HG03565 (cell line): ENCODE measurements around the gene INPP5A.

Source experiments
- ATAC-seq: cut with Tn5 transposase; IDR thresholded peaks from one replicate; pipeline ENCODE4 v1.9.1; 2021; ENCODE audit warnings: mild to moderate bottlenecking, moderate library complexity; ENCODE audit not compliant: unreplicated experiment

INPP5A gene

DNA sequence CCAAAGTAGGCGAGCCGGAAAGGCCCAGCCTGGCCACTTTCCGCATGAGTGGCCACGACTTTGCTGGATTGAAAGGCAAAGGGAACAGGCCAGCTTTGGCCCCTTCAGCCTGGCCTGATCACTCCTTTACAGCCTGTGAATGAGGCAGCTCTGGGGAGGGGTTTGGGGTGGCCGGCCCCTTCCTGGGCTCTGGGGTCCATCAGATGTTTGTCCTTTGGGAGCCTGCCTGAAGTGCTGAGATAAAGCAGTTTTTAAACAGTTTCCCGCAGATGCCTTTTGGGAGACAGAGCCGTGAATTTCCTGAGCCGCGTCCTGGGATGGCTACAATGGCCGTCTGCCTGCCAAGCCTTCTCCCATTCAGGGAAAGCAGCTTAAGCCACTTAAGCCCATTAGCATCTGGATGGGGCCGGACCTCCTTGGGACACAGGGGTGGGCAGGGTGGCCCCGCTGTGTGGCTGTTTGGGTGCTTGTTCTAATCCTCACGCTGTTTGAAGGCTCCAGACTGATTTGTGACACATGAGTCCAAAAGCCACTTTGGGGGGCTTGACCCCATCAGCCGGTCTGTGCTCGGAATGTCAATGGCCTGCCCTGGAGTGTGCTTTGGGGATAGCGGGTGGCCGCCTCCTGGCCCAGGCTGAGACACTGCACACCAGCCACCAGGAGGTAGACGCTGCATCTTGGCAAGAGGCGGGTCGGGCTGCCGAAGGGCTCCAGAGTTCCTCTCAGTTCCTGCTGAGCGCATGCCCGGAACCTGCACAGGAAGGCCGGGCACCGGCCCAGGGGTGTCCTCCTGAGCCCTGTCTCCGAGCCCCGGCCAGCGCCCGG, 209.4 kb downstream of the INPP5A start:
- ATAC-seq = no peak

DNA sequence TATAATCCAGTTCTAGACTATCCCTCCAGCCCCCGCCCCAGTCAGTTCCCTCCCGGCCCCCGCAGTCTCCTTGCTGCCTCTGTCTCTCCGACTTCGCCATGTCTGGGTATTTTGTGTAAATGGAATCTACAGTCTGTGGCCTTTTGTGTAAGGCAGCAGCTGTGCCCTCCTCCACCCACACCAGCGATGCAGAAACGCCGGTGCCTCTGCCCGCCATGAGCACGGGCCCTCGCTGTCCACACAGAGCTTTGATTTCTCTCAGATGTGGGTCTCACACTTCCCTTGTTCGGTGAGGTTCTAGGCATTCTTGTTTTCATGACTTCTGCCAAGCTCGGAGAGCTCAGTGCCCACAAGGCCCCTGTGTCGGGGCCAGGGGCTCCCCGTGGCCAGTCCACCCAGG, 210.5 kb downstream of the INPP5A start:
- no peak for ATAC-seq

GRCh38 chr10:132748545-132749370, 211.2 kb downstream of the INPP5A start:
- ATAC-seq = no peak

DNA sequence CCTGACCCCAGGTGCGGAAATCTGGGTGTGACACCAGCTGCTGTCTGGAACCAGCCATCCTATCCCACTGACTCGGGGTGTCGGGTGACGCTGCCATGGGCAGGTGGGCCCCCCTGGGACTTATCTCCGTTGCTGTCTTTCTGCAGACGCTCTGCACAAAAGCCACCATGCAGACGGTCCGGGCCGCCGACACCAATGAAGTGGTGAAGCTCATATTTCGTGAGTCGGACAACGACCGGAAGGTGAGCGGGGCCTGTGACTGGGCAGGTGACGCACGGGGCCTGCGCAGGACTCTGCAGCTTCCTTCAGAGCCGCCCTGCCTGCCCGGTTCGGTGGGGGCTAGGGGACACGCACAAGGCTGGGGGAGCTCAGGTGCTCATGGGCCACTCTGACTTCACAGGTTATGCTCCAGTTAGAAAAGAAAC, 211.8 kb downstream of the INPP5A start:
- no peak for ATAC-seq

- ATAC-seq = no peak
These were observed 213.3 kb downstream of the INPP5A start for GRCh38 chr10:132750936-132751335.

- ATAC-seq = no peak
These were observed 214.8 kb downstream of the INPP5A start for GRCh38 chr10:132752378-132752777.

GRCh38 chr10:132752961-132753360, 215.4 kb downstream of the INPP5A start:
- no peak for ATAC-seq

DNA sequence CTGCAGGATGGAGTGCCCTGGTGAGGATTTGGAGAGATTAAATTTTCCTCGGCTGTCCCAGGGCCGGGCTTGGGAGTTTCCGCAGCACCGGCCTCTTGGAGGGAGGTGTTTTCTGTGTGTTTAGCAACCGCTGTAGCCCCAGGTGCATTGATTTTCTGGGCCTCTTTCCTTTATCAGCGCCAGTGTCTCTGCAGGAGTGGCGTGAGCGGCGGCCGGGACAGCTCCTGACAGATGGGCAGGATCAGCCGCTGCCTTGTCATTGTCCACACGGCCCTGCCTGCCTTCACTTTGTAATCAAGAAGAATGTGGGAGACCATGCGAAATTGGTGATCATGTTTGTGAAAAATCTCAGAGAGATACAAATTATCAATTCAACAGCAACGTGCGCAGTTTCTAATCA, 216.0 kb downstream of the INPP5A start:
- no peak for ATAC-seq

DNA sequence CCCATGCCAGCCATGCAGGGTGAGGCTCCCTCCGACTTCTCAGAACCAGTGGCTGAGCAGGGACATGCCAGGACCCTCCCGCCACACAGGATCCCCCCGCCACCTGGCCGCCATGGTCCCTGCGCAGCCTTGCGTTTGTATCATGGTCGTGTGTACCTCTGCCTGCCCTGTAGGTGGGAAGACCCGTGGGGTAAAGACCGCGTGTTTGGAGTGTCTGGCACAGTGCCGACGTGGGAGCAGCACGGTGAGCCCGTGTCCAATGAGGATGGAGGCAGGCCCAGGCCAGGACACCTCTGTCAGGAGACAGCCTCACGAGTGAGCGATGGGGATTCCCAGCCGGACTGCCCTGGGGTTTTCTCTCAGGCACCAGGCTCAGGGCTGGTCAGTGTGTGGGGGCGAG, 216.5 kb downstream of the INPP5A start:
- ATAC-seq = no peak

DNA sequence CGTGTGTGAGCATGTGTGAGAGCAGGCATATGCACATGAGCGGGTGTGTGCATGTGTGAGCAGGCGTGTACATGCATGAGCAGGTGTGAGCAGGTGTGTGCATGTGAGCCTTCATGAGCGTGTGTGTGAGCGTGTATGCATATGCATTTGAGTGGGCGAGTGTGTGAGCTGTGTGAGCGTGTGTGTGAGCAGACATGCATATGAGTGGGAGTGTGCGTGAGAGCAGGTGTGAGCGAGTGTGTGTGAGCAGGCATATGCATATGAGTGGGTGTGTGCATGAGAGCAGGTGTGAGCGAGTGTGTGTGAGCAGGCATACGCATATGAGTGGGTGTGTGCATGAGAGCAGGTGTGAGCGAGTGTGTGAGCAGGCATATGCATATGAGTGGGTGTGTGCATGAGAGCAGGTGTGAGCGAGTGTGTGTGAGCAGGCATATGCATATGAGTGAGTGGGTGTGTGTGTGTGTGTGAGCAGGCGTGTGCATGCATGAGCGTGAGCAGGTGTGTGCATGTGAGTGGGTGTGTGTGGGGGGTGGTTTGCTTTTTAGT, 217.7 kb downstream of the INPP5A start:
- ATAC-seq = no peak

DNA sequence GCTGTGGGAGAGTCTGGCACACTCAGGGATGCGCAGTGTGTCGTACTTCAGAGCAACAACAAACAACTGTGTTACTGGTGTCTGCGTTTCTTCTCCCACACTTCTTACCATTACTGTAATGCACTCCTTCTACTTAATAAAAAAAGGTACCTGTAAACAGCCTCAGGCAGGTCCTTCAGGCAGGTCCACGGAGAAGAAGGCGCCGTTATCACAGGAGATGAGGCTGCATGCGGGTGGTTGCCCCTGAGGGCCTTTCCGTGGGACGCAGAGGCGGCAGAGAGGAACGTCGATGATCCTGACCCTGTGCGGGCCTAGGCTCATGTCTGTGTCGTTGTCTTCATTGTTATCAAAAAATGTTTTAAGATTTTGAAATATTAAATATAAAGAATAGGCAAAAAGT, 219.0 kb downstream of the INPP5A start:
- no peak for ATAC-seq

- no peak for ATAC-seq
These were observed 219.6 kb downstream of the INPP5A start for GRCh38 chr10:132757171-132757570.

DNA sequence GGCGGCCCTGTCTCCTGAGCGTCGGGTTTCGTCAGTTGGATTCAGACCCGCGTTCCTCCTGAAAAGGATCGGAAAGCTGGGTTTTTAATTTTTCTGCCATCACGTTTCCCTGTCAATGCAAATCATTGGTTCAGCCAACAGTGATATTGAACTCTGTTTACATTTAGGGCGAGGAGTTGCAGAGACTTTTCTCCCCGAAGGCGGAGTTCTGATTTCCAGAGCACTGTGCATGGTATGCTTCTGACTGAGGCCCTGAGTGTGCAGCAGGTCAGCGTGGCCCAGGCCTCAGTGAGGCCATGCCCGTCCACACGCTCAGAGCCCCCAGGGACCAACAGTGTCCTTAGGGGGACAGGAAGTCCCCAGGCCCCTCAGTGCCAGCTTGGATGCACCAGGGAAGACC, 221.3 kb downstream of the INPP5A start:
- no peak for ATAC-seq

- ATAC-seq = no peak
These were observed 223.9 kb downstream of the INPP5A start for GRCh38 chr10:132761395-132762060.

GRCh38 chr10:132762267-132762666, 224.7 kb downstream of the INPP5A start:
- no peak for ATAC-seq

DNA sequence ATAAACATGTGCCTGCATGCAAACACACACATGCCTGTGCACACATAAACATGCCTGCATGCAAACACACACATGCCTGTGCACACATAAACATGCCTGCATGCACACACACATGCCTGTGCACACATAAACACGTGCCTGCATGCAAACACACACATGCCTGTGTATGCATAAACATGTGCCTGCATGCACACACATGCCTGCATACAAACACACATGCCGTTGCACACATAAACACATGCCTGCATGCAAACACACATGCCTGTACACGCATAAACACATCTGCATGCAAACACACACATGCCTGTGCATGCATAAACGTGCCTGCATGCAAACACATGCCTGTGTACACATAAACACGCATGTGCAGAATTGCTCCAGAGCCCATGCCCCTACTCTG, 226.0 kb downstream of the INPP5A start:
- no peak for ATAC-seq

DNA sequence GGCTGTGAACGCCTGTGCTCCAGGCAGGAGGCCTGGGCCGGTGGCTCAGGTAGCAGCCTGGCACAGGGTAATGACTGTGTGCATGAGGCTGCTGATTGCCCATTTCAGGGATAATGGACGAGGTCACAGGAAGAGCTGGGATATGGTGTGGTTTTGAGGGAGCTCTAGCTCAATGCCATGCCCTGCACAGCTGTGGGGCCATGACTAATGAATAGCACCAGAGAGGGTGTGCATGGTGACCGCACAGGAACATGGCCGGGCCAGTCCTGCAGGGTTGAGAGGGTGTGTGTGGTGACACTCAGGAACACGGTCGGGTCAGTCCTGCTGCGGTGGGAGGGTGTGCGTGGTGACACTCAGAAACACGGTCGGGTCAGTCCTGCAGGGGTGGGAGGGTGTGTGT, 226.5 kb downstream of the INPP5A start:
- ATAC-seq = no peak

- no peak for ATAC-seq
These were observed 227.8 kb downstream of the INPP5A start for GRCh38 chr10:132765435-132765834.

GRCh38 chr10:132766291-132766690, 228.7 kb downstream of the INPP5A start:
- no peak for ATAC-seq

GRCh38 chr10:132768346-132769248, 231.0 kb downstream of the INPP5A start:
- ATAC-seq = no peak
